ENCODE data around the gene TPPP.
"Not testable (repeated sequence)": the region's sequence is repeated elsewhere in the genome, so short reads cannot be mapped to it uniquely, and the experiment has no call there.

- not testable (repeated sequence) for TF ChIP-seq CTCF (IDR thresholded peaks at IDR 0.05; ENCODE audit: insufficient read depth, low read length, poor library complexity, severe bottlenecking); EZH2phosphoT487 (conservative IDR thresholded peaks at IDR 0.05; ENCODE audit: low read length)
These were observed 2.9 kb downstream of the TPPP start for GRCh38 chr5:690293-690692.
